HuH-7 (cell line): ENCODE results near the gene PLXNA1.
A peak's percentile ranks its signal among the peaks of the same experiment; 100 is the strongest.

Experiments
- DNase-seq: peaks from one replicate; pipeline ENCODE4 v3.0.0; 2011; ENCODE audit warnings: low spot score

PLXNA1 gene

GRCh38 chr3:126982471-126983175 lies at the start of gene PLXNA1:
TSS of gene PLXNA1 (plus strand) at chr3:126983115. CDS start at chr3:126988594, 5,479 bp downstream.
- DNase-seq = peak; percentile 91

DNA sequence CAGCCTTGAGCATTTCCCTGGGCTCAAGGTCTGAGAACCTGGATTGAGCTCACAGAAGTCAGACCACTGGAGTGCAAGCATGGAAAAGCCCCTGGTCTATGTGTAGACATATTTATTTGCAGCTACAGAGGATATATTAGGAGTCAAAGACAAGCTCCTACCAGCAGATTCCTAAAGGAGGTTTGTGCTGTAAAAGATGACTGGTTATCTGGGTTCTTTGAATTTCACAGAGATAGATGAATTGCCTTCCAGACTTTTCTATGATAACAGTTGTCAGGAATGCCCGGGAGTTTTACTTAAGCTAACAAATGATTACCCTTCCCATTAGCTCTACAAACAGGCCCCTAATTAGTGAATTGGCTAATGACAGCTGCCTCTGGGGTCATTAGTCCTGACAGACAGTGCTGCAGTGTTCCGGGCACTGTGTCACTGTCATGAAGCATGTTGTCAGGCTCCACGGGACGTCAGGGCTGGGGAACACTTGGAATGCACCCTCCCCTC lies 48.8 kb upstream of the PLXNA1 start:
- no peak for DNase-seq

GRCh38 chr3:126934991-126935390 lies 47.9 kb upstream of the PLXNA1 start:
- no peak for DNase-seq

GRCh38 chr3:126935756-126936509 lies 47.0 kb upstream of the PLXNA1 start:
- no peak for DNase-seq

DNA sequence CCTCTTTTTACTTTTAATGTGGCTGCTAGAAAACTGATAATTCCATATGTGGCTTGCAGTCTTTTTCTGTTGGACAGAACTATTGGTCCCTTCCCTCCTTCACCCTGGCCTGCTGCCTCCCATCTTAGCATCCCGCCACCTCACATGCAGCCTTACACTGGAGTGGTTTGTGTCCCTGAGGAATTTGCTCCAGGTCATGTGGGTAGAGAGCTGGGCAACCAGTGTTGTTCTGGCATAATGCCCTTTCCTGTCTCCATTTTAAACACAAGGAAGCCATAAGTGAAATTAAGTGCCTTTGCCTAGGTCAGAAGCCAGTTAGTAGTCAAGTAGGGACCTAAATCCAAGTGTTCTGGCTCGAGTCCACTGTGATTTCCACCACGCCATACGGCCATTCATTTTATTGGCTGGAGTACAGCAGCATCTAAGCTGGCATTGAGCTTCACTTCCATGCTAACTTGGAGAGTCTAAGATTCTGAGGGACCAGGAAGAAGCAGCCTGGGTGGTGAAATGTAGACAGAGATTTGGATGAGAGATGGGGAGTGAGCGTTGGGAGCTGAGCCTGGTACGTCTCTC lies 46.0 kb upstream of the PLXNA1 start:
- DNase-seq = no peak

GRCh38 chr3:126937533-126937932 lies 45.4 kb upstream of the PLXNA1 start:
- DNase-seq = no peak

- DNase-seq = no peak
These were observed 44.9 kb upstream of the PLXNA1 start for GRCh38 chr3:126937973-126938372.

DNA sequence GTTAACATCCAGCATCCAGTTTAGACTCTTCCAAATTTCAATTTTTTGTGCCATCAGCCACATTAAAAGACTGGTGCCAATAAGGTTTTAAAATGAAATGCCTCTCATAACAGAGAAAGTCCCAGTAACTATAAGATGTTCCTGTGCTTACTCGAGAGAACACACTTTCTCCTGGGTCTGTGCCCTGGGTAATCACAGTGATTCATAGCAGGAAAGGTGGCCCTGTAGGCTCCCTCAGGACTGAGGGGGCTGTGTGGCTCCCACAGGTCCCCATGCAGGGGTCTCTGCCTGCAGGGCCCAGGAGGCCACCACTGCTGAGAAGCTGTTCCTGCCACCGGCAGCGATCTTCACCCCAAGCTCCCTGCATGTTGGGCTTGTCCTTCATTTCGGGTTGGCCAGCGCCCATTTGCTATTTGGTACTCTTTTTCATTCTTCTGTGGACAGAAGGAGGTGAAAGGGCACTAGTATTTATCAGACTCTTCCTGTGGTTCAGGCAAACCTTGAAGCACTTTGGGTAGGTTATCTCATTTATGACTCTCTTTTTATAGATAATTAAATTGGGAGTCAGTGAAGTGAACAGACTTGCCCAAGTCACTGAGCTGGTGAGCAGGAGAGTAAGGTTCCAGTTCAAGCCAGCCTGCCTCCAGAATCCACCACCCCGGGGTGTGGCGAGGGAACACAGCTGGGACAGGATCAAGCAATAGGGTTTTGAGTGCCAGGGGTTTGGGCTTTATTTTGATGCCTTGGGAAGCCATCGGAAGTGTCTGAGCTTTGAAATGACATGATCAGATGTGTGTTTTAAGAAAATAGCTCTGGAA lies 44.2 kb upstream of the PLXNA1 start:
- no peak for DNase-seq

DNA sequence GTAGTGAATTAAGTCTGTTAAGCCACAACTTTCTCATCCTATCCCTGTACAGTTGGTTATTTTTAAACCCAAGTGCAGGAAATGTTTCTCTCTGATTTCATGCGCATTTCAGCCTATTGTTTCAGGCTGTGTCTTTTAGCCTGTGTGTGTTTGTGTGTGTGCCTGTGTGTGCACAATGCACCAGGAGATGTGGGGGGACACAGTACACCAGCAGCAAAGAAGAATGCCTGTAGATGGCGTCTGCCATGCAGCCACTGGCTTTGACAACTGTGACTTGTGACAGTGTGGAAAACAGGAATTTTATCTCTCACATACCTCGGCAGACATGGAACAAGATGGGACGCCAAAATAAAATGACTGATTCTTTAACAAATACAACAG lies 43.6 kb upstream of the PLXNA1 start:
- DNase-seq = peak; percentile 34

- no peak for DNase-seq
These were observed 43.2 kb upstream of the PLXNA1 start for GRCh38 chr3:126939733-126940132.

DNA sequence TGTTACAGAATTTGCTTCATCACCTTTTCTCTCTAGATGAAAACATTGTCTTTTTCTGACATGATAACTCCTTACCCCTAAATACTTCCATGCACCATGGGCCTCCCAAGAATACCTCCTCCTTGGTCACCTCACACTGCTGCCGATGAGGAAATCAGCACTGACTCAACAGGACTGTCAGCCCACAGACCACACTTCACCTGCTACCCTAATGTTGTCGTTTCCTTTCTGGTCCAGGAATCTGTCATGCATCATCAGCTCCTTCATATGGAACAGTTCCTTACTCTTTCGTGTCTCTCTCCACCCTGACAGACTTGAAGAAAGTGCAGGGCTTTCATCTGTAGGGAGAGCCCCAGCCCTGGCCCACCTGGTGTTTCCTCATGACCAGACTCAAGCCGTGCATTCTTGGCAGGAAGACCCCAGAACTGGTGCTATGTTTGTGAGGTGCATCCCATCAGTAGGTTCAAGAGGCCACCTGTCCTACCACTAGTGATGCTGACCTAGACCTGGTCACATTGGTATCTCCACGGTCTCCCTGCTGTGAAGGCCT lies 41.1 kb upstream of the PLXNA1 start:
- no peak for DNase-seq

DNA sequence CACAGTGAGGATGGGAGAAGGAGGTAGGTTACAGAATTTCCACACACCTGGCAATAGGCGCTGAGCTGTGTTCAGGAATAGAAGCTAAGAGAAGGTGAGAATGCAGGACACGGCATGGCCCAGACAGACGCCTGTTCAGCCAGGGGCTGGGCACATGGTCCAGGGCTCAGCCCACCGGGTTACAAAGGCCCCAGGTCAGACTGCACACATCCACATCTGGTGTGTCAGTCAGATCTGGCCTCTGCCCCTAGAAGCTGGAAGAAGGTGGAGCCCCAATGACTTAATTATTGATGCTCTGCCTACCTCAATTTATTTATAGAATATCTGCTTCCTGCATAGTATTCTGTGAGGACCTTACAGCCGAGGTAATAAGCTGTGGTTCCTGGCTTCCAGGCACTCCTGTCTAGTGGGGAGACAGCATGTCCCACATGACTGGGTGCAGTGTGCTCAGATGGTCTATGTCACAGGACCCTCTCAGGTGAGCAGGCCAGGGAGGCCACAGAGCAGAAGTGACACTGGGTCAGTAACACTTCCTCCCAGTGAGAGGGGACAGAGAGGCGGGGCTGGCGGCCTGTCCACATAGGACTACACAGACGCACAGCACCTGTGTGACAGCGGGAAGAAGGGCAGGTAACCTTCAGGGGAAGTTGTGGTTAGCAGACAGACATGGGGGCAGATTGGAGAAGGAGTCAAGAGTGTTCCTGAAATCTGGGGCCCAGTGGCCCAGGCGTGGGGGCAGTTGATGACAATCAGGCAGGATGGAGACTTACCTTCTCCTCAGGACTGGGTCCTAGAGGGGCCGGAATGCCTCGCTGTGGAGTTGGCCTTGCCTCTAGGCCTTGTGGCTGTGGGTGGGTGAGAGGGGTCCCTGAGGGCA lies 38.6 kb upstream of the PLXNA1 start:
- DNase-seq = no peak

DNA sequence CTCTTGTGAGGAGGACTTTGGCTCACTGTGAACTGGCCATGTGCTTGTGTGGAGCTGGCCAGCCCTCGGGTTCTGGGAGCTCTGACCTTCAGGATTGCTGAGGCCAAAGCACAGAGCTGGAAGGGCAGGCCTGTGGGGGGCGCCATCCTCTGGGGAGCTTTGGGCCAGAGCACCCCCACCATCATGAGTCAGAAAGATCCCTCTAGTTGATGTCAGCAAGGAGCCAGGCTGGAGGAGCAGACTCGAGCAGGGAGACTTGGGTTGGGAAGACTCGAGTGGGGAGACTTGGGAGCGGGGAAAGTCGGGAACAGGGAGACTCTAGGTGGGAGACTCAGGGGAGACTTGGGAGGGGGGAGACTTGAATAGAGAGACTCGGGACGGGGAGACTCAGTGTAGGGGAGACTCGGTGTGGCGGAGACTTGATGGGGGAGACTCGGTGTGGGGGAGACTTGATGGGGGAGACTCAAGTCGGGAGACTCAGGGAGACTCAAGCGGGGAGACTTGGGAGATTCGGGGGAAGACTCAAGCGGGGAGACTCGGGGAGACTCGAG lies 37.7 kb upstream of the PLXNA1 start:
- DNase-seq = no peak

GRCh38 chr3:126945891-126946290 lies 37.0 kb upstream of the PLXNA1 start:
- no peak for DNase-seq

DNA sequence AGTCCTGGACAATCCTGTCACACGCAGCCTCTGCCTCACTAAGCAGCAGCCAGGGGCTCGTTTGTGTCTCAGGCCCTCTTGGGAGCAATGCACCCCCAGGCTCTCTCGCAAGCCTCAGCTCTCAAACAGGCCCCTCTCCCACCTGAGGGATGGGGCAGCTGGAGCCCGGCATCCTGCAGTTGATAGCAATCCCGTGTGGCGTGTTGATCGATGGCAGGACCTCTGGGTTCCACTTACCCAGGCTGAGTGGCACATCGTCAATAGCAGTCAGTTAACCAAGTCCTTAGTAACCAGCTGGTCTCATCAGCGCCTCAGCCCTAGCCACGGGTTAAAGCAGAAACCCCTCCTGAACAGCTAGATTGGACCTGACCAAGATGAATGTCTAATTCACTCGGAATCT lies 36.5 kb upstream of the PLXNA1 start:
- DNase-seq = no peak

GRCh38 chr3:126947429-126947828 lies 35.5 kb upstream of the PLXNA1 start:
- DNase-seq = no peak

GRCh38 chr3:126948980-126949535 lies 33.9 kb upstream of the PLXNA1 start:
- no peak for DNase-seq

DNA sequence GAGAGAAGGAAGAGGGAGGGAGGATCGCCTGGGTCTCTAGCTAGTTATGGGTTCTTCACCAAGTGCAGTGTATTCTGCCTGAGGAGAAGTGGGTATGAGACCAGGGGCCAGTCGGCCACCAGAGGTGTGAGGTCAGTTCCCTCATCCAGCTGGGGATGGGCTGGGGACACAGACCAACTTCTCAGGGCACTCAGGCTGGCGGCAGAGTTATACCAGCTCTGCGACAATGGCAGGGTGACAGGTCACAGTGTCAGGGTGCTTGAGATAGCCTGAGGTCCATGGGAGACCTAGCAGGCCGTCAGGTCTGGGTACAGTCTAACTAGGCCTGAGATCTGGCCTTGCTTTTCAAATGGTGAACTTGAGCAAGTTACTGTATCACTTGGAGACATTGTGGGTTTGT lies 31.4 kb upstream of the PLXNA1 start:
- DNase-seq = no peak

DNA sequence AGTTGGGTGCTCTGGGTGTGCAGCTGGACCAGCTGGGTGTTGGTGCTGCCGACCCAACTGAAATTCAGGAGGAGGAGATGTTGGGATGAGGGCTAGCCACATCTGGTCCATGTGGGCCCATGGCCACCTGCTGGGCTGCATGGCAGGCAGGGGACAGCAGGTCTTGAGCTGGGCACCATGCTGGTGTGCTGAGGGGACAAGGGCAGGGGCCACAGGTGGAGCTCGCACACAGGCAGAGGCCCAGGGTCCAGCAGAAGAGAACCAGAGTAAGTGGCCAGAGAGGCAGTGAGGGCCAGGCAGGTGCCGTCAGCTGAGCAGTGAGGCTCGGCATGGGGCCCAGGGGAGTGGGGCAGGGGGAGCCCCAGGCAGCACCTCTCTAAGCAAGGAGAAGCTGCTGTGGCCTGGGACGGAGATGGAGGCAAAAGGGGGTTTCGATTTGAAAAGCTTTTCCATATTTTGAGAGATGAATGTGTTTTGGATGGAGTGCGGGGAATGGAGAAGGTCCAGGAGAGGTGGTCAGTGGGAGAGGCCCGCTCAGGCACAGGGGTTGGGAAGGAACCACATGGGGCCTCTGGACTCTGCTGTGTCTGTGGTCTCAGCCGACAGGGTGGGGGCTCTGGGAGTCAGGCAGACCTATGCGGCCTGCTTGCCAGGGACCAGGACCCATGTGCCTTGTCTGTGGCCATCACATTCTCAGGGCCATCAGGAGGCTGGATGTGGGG lies 30.5 kb upstream of the PLXNA1 start:
- DNase-seq = no peak
